Testis (tissue), 5 donors: ENCODE results near the gene USP17L13. TPM values are rescaled to one million over a fixed set of nuclear protein-coding genes. Genes with fewer than 3 reads are reported as not detected.
"Not testable (repeated sequence)": the region's sequence is repeated elsewhere in the genome, so short reads cannot be mapped to it uniquely, and the experiment has no call there.

Experiments
- DNase-seq: peaks from one replicate; pipeline ENCODE4 v3.0.0-alpha.2; 2019
- H3K27ac ChIP-seq, 2 donors: fragments of 200-600 bp; sonication (generic); one replicate each; pipeline ENCODE4 v1.5.1; 2019
- H3K27me3 ChIP-seq: fragments of 200-600 bp; sonication (generic); one replicate; pipeline ENCODE4 v1.5.1; 2019
- H3K36me3 ChIP-seq: fragments of 200-600 bp; sonication (generic); one replicate; pipeline ENCODE4 v1.5.1; 2017; ENCODE audit warnings: low read depth; ENCODE audit errors: missing control alignments
- H3K4me1 ChIP-seq: fragments of 200-600 bp; sonication (generic); one replicate; pipeline ENCODE4 v1.5.1; 2019
- H3K4me3 ChIP-seq, 2 donors: fragments of 200-600 bp; sonication (generic); one replicate each; pipeline ENCODE4 v1.5.1; 2017 to 2019
- H3K9me3 ChIP-seq: fragments of 200-600 bp; sonication (generic); one replicate; pipeline ENCODE4 v1.5.1; 2017
- WGBS, 2 donors: methylation state at CpG; one replicate each; pipeline ENCODE4 v1.1.5; 2018; 5-methylcytosine and 5-hydroxymethylcytosine counted together
- intact Hi-C: fragments of 100-400 bp; cut with DNase I; formaldehyde crosslinking; loops from one replicate; pipeline ENCODE4 v1.15.1; 2023; ENCODE audit warnings: low total_unique reads
- long read RNA-seq, 2 donors: transcript quantifications; one replicate each; lab custom pipeline, GENCODE V29; 2026
- polyA plus RNA-seq: library from polyadenylated mRNA; stranded (reverse); fragments of 350-450 nt; fragmentation: Illumina TruSeq; extraction: RNeasy Lipid Tissue Mini Kit (QIAGEN cat#74804); gene quantifications from one replicate; pipeline ENCODE4 v1.2.3, GENCODE V29; 2014; ENCODE audit warnings: low read depth, low replicate concordance; ENCODE audit not compliant: insufficient read depth
- total RNA-seq, 2 donors: library from RNA; depleted of rRNA; stranded (reverse); fragments of >200 nt; gene quantifications; one replicate each; pipeline ENCODE4 v1.2.3, GENCODE V29; 2016

USP17L13 gene, protein sequence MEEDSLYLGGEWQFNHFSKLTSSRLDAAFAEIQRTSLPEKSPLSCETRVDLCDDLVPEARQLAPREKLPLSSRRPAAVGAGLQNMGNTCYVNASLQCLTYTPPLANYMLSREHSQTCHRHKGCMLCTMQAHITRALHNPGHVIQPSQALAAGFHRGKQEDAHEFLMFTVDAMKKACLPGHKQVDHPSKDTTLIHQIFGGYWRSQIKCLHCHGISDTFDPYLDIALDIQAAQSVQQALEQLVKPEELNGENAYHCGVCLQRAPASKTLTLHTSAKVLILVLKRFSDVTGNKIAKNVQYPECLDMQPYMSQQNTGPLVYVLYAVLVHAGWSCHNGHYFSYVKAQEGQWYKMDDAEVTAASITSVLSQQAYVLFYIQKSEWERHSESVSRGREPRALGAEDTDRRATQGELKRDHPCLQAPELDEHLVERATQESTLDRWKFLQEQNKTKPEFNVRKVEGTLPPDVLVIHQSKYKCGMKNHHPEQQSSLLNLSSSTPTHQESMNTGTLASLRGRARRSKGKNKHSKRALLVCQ
- total RNA-seq (not detected), polyA plus RNA-seq (not detected)
- long read RNA-seq, donor 1 = 0 reads
- long read RNA-seq, donor 2 = 0 reads

DNA sequence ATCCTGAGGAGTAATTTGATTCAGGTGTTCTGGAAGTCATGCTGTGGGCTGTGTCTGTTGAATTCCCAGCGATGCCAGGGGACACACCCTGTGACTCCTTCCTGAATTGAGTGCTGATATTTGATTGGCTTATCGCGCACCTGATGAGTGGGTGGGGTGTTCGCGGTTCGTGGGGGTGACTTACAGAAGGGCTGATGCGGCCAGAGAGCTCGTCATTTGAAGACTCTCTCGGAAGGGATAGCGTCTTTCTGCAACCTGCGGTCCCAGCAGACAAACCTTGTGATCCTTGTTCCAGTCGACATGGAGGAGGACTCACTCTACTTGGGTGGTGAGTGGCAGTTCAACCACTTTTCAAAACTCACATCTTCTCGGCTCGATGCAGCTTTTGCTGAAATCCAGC, at the start of gene USP17L13:
Gene USP17L13, plus strand, starts transcription at position 301 of the 400 bp plus-strand sequence. Its CDS starts 0 bp downstream, at position 301.
- H3K27ac ChIP-seq, H3K4me3 ChIP-seq, H3K9me3 ChIP-seq, intact Hi-C loops, H3K36me3 ChIP-seq, DNase-seq, H3K4me1 ChIP-seq, H3K27me3 ChIP-seq: not testable (repeated sequence)
- WGBS, 2 donors = no CpG with 5 or more reads among the region's 14 CpGs

DNA sequence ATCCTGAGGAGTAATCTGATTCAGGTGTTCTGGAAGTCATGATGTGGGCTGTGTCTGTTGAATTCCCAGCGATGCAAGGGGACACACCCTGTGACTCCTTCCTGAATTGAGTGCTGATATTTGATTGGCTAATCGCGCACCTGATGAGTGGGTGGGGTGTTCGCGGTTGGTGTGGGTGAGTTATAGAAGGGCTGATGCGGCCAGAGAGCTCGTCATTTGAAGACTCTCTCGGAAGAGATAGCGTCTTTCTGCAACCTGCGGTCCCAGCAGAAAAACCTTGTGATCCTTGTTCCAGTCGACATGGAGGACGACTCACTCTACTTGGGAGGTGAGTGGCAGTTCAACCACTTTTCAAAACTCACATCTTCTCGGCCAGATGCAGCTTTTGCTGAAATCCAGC, 14.3 kb upstream of the USP17L13 start, which contains the start of gene USP17L10:
Gene USP17L10, plus strand, starts transcription at position 301 of the 400 bp plus-strand sequence. Its CDS starts 0 bp downstream, at position 301.
- DNase-seq, H3K9me3 ChIP-seq, H3K4me1 ChIP-seq, intact Hi-C loops, H3K27ac ChIP-seq, H3K4me3 ChIP-seq, H3K27me3 ChIP-seq, H3K36me3 ChIP-seq: not testable (repeated sequence)
- no CpG with 5 or more reads among the region's 13 CpGs for WGBS, 2 donors

DNA sequence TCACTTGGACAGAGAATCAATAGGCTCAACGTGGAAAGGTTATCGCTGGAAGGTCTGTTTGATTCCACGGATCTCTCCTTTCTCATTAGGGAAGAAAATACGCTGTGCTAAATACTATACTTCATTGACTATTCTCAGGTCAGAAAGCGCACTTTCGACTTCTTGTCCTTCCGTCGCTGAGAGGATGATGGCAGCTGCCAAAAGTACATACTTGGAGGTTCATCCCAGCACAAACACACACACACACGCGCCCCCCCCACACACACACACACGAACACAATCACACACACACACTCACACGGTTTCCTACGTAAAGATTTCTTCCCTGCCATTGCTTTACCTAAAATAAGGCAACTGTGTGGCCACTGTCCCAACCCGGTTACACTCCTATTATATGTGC, 10.0 kb upstream of the USP17L13 start:
- 56 to 62% methylated on average over 9 to 10 of the region's 14 CpGs for WGBS, 2 donors
- DNase-seq, H3K4me3 ChIP-seq, H3K36me3 ChIP-seq, H3K9me3 ChIP-seq, H3K27ac ChIP-seq, H3K27me3 ChIP-seq, intact Hi-C loops, H3K4me1 ChIP-seq: not testable (repeated sequence)

DNA sequence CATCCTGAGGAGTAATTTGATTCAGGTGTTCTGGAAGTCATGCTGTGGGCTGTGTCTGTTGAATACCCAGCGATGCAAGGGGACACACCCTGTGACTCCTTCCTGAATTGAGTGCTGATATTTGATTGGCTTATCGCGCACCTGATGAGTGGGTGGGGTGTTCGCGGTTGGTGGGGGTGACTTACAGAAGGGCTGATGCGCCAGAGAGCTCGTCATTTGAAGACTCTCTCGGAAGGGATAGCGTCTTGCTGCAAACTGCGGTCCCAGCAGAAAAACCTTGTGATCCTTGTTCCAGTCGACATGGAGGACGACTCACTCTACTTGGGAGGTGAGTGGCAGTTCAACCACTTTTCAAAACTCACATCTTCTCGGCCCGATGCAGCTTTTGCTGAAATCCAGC, 9.6 kb upstream of the USP17L13 start, which contains the start of gene USP17L11:
Gene USP17L11, plus strand, starts transcription at position 301 of the 400 bp plus-strand sequence. Its CDS starts 0 bp downstream, at position 301.
- H3K27ac ChIP-seq, H3K4me3 ChIP-seq, H3K4me1 ChIP-seq, intact Hi-C loops, DNase-seq, H3K9me3 ChIP-seq, H3K36me3 ChIP-seq, H3K27me3 ChIP-seq: not testable (repeated sequence)
- no CpG with 5 or more reads among the region's 14 CpGs for WGBS, 2 donors

DNA sequence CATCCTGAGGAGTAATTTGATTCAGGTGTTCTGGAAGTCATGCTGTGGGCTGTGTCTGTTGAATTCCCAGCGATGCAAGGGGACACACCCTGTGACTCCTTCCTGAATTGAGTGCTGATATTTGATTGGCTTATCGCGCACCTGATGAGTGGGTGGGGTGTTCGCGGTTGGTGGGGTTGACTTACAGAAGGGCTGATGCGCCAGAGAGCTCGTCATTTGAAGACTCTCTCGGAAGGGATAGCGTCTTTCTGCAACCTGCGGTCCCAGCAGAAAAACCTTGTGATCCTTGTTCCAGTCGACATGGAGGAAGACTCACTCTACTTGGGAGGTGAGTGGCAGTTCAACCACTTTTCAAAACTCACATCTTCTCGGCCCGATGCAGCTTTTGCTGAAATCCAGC, 4.8 kb upstream of the USP17L13 start, which contains the start of gene USP17L12:
Gene USP17L12, plus strand, starts transcription at position 301 of the 400 bp plus-strand sequence. Its CDS starts 0 bp downstream, at position 301.
- WGBS, 2 donors = no CpG with 5 or more reads among the region's 13 CpGs
- H3K9me3 ChIP-seq, DNase-seq, intact Hi-C loops, H3K27me3 ChIP-seq, H3K4me1 ChIP-seq, H3K4me3 ChIP-seq, H3K36me3 ChIP-seq, H3K27ac ChIP-seq: not testable (repeated sequence)

DNA sequence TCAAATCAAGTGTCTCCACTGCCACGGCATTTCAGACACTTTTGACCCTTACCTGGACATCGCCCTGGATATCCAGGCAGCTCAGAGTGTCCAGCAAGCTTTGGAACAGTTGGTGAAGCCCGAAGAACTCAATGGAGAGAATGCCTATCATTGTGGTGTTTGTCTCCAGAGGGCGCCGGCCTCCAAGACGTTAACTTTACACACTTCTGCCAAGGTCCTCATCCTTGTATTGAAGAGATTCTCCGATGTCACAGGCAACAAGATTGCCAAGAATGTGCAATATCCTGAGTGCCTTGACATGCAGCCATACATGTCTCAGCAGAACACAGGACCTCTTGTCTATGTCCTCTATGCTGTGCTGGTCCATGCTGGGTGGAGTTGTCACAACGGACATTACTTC, 5.6 kb downstream of the USP17L13 start:
- WGBS, 2 donors = 82% methylated on average over 5 of the region's 8 CpGs; no CpG with 5 or more reads in 1 of the 2 donors
- H3K27ac ChIP-seq, H3K27me3 ChIP-seq, H3K9me3 ChIP-seq, H3K4me1 ChIP-seq, DNase-seq, intact Hi-C loops, H3K4me3 ChIP-seq, H3K36me3 ChIP-seq: not testable (repeated sequence)

DNA sequence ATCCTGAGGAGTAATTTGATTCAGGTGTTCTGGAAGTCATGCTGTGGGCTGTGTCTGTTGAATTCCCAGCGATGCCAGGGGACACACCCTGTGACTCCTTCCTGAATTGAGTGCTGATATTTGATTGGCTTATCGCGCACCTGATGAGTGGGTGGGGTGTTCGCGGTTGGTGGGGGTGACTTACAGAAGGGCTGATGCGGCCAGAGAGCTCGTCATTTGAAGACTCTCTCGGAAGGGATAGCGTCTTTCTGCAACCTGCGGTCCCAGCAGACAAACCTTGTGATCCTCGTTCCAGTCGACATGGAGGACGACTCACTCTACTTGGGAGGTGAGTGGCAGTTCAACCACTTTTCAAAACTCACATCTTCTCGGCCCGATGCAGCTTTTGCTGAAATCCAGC, 9.4 kb downstream of the USP17L13 start, which contains the start of gene USP17L15:
Gene USP17L15, plus strand, starts transcription at position 301 of the 400 bp plus-strand sequence. Its CDS starts 0 bp downstream, at position 301.
- H3K27me3 ChIP-seq, H3K9me3 ChIP-seq, H3K36me3 ChIP-seq, H3K4me1 ChIP-seq, H3K27ac ChIP-seq, H3K4me3 ChIP-seq, DNase-seq, intact Hi-C loops: not testable (repeated sequence)
- no CpG with 5 or more reads among the region's 15 CpGs for WGBS, 2 donors

DNA sequence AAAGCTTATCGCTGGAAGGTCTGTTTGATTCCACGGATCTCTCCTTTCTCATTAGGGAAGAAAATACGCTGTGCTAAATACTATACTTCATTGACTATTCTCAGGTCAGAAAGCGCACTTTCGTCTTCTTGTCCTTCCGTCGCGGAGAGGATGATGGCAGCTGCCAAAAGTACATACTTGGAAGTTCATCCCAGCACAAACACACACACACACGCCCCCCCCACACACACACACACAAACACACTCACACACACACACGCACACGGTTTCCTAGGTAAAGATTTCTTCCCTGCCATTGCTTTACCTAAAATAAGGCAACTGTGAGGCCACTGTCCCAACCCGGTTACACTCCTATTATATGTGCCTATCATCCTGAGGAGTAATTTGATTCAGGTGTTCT, 13.8 kb downstream of the USP17L13 start:
- no CpG with 5 or more reads among the region's 12 CpGs for WGBS, 2 donors
- H3K27me3 ChIP-seq, intact Hi-C loops, H3K36me3 ChIP-seq, H3K4me3 ChIP-seq, H3K4me1 ChIP-seq, H3K9me3 ChIP-seq, H3K27ac ChIP-seq: not testable (repeated sequence)
- peak; percentile 10 for DNase-seq

DNA sequence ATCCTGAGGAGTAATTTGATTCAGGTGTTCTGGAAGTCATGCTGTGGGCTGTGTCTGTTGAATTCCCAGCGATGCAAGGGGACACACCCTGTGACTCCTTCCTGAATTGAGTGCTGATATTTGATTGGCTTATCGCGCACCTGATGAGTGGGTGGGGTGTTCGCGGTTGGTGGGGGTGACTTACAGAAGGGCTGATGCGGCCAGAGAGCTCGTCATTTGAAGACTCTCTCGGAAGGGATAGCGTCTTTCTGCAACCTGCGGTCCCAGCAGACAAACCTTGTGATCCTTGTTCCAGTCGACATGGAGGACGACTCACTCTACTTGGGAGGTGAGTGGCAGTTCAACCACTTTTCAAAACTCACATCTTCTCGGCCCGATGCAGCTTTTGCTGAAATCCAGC, 18.9 kb downstream of the USP17L13 start, which contains the start of gene USP17L17:
Gene USP17L17, plus strand, starts transcription at position 301 of the 400 bp plus-strand sequence. Its CDS starts 0 bp downstream, at position 301.
- intact Hi-C loops, H3K9me3 ChIP-seq, H3K27ac ChIP-seq, DNase-seq, H3K36me3 ChIP-seq, H3K27me3 ChIP-seq, H3K4me3 ChIP-seq, H3K4me1 ChIP-seq: not testable (repeated sequence)
- WGBS, 2 donors = 83% methylated on average over 14 of the region's 14 CpGs; no CpG with 5 or more reads in 1 of the 2 donors

DNA sequence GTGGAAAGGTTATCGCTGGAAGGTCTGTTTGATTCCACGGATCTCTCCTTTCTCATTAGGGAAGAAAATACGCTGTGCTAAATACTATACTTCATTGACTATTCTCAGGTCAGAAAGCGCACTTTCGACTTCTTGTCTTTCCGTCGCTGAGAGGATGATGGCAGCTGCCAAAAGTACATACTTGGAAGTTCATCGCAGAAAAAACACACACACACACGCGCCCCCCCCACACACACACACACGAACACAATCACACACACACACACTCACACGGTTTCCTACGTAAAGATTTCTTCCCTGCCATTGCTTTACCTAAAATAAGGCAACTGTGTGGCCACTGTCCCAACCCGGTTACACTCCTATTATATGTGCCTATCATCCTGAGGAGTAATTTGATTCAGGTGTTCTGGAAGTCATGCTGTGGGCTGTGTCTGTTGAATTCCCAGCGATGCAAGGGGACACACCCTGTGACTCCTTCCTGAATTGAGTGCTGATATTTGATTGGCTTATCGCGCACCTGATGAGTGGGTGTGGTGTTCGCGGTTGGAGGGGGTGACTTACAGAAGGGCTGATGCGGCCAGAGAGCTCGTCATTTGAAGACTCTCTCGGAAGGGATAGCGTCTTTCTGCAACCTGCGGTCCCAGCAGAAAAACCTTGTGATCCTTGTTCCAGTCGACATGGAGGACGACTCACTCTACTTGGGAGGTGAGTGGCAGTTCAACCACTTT, 23.4 kb downstream of the USP17L13 start, which contains the start of gene USP17L18:
Gene USP17L18, plus strand, starts transcription at position 678 of the 728 bp plus-strand sequence. Its CDS starts 0 bp downstream, at position 678.
- intact Hi-C loops = not testable (repeated sequence)
- WGBS, 2 donors = 50 to 55% methylated on average over 9 to 11 of the region's 26 CpGs

DNA sequence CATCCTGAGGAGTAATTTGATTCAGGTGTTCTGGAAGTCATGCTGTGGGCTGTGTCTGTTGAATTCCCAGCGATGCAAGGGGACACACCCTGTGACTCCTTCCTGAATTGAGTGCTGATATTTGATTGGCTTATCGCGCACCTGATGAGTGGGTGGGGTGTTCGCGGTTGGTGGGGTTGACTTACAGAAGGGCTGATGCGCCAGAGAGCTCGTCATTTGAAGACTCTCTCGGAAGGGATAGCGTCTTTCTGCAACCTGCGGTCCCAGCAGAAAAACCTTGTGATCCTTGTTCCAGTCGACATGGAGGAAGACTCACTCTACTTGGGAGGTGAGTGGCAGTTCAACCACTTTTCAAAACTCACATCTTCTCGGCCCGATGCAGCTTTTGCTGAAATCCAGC, 28.4 kb downstream of the USP17L13 start, which contains the start of gene USP17L19:
Gene USP17L19, plus strand, starts transcription at position 301 of the 400 bp plus-strand sequence. Its CDS starts 0 bp downstream, at position 301.
- H3K9me3 ChIP-seq, H3K27me3 ChIP-seq, H3K4me1 ChIP-seq, intact Hi-C loops, DNase-seq, H3K36me3 ChIP-seq, H3K27ac ChIP-seq, H3K4me3 ChIP-seq: not testable (repeated sequence)
- no CpG with 5 or more reads among the region's 13 CpGs for WGBS, 2 donors

More for the DNA sequence above, 23.4 kb downstream of the USP17L13 start, which contains the start of gene USP17L18:
- peak; percentile 13 for DNase-seq
- not testable (repeated sequence) for H3K36me3 ChIP-seq, H3K4me1 ChIP-seq, H3K27ac ChIP-seq, H3K4me3 ChIP-seq, H3K9me3 ChIP-seq, H3K27me3 ChIP-seq
